Neural cell (in vitro differentiated cells): ENCODE measurements around the gene NRP1. TPM values are rescaled to one million over a fixed set of nuclear protein-coding genes. Genes with fewer than 3 reads are reported as not detected.

ENCODE experiments used
- H2AFZ ChIP-seq: fragments of 200-600, 300-800 bp; sonication (generic), shearing (Covaris generic); 2 replicates; pipeline ENCODE4 v1.6.0; 2014; ENCODE audit warnings: low read depth, mild to moderate bottlenecking, antibody characterized with exemption, low read length, moderate library complexity
- H3F3A ChIP-seq: fragments of 200-600 bp; shearing (Covaris generic); 2 replicates; pipeline ENCODE4 v1.6.1; 2016; ENCODE audit warnings: mild to moderate bottlenecking, moderate library complexity, mixed read lengths, antibody characterized with exemption, low read length; ENCODE audit not compliant: insufficient read depth, poor library complexity, severe bottlenecking
- H3K27ac ChIP-seq: fragments of 200-600, 300-800 bp; sonication (generic), shearing (Covaris generic); 2 replicates; pipeline ENCODE4 v1.5.1; 2014; ENCODE audit warnings: mild to moderate bottlenecking, low read length, moderate library complexity
- H3K27me3 ChIP-seq: fragments of 300-800, 200-600 bp; sonication (generic), shearing (Covaris generic); 2 replicates; pipeline ENCODE4 v1.6.0; 2014; ENCODE audit warnings: mild to moderate bottlenecking, low read depth, low read length, moderate library complexity; ENCODE audit not compliant: insufficient read depth
- H3K36me3 ChIP-seq: fragments of 300-800, 200-600 bp; sonication (generic), shearing (Covaris generic); 2 replicates; pipeline ENCODE4 v1.5.1; 2014; ENCODE audit warnings: mild to moderate bottlenecking, antibody characterized with exemption, low read length, moderate library complexity; ENCODE audit not compliant: insufficient read depth
- H3K4me2 ChIP-seq: fragments of 300-800, 200-600 bp; sonication (generic), shearing (Covaris generic); 2 replicates; pipeline ENCODE4 v1.6.0; 2014; ENCODE audit warnings: mild to moderate bottlenecking, low read length
- H3K4me3 ChIP-seq: fragments of 300-800, 200-600 bp; sonication (generic), shearing (Covaris generic); 2 replicates; pipeline ENCODE4 v1.5.1; 2014; ENCODE audit warnings: mild to moderate bottlenecking, low read length, moderate library complexity
- H3K79me2 ChIP-seq: fragments of 200-600 bp; shearing (Covaris generic); replicated peaks from 2 replicates; pipeline ENCODE4 v1.6.0; 2014; ENCODE audit warnings: mild to moderate bottlenecking, low read length, moderate library complexity; ENCODE audit not compliant: insufficient read depth
- H3K9ac ChIP-seq: fragments of 300-800, 200-600 bp; sonication (generic), shearing (Covaris generic); 2 replicates; pipeline ENCODE4 v1.6.1; 2016; ENCODE audit warnings: mild to moderate bottlenecking, low read length, mixed read lengths
- H3K9me2 ChIP-seq: fragments of 200-600 bp; shearing (Covaris generic); 2 replicates; pipeline ENCODE4 v1.6.1; 2016; ENCODE audit warnings: mild to moderate bottlenecking, low read length, mixed read lengths; ENCODE audit not compliant: insufficient read depth
- H3K9me3 ChIP-seq: fragments of 200-600, 300-800 bp; sonication (generic), shearing (Covaris generic); 2 replicates; pipeline ENCODE4 v1.6.1; 2016; ENCODE audit warnings: mild to moderate bottlenecking, mixed run types, low read length, moderate library complexity, mixed read lengths
- H4K20me1 ChIP-seq: fragments of 200-600 bp; shearing (Covaris generic); 2 replicates; pipeline ENCODE4 v1.6.1; 2016; ENCODE audit warnings: mild to moderate bottlenecking, mixed run types; ENCODE audit not compliant: insufficient read depth
- EP300 ChIP-seq: fragments of 450-650 bp; conservative IDR thresholded peaks from 2 replicates; pipeline ENCODE4 v1.6.1; 2014; ENCODE audit warnings: antibody characterized with exemption, mild to moderate bottlenecking, moderate library complexity; ENCODE audit not compliant: poor library complexity, severe bottlenecking
- EZH2 ChIP-seq: fragments of 200-600, 300-800 bp; shearing (Covaris generic), sonication (generic); IDR thresholded peaks from 2 replicates; pipeline ENCODE4 v1.6.1; 2014; ENCODE audit warnings: antibody characterized with exemption, low read length, borderline replicate concordance, mild to moderate bottlenecking; ENCODE audit not compliant: insufficient read depth, poor library complexity, severe bottlenecking
- MXI1 ChIP-seq: fragments of 450-650 bp; conservative IDR thresholded peaks from 2 replicates; pipeline ENCODE4 v1.6.1; 2014; ENCODE audit warnings: antibody characterized with exemption, mild to moderate bottlenecking; ENCODE audit not compliant: poor library complexity, severe bottlenecking
- POLR2AphosphoS5 ChIP-seq: IDR thresholded peaks from 2 replicates; pipeline ENCODE4 v1.6.1; 2012
- RAD21 ChIP-seq: fragments of 450-650 bp; conservative IDR thresholded peaks from 2 replicates; pipeline ENCODE4 v1.6.1; 2014; ENCODE audit warnings: antibody characterized with exemption, mild to moderate bottlenecking, moderate library complexity
- SMC3 ChIP-seq: fragments of 450-650 bp; conservative IDR thresholded peaks from 2 replicates; pipeline ENCODE4 v1.6.1; 2014; ENCODE audit warnings: antibody characterized with exemption, mild to moderate bottlenecking, moderate library complexity; ENCODE audit not compliant: poor library complexity
- TAF1 ChIP-seq: IDR thresholded peaks from 2 replicates; pipeline ENCODE4 v1.6.1; 2012; ENCODE audit warnings: low read depth
- polyA plus RNA-seq: library from polyadenylated mRNA; depleted of rRNA; stranded (reverse); fragments of >200 nt; gene quantifications from 2 replicates; pipeline ENCODE4 v1.2.3, GENCODE V29; 2014
- TF ChIP-seq, protein P1 (sequence below): IDR thresholded peaks from 2 replicates; pipeline ENCODE4 v1.6.1; 2012; ENCODE audit warnings: borderline replicate concordance
- TF ChIP-seq, protein P2 (sequence below): fragments of 450-650 bp; IDR thresholded peaks from 2 replicates; pipeline ENCODE4 v1.5.1; 2014; ENCODE audit warnings: antibody characterized with exemption, mild to moderate bottlenecking, moderate library complexity; ENCODE audit not compliant: poor library complexity, severe bottlenecking

NRP1 gene
- polyA plus RNA-seq, 1 donor from 2014 or later: 23.2 TPM

DNA sequence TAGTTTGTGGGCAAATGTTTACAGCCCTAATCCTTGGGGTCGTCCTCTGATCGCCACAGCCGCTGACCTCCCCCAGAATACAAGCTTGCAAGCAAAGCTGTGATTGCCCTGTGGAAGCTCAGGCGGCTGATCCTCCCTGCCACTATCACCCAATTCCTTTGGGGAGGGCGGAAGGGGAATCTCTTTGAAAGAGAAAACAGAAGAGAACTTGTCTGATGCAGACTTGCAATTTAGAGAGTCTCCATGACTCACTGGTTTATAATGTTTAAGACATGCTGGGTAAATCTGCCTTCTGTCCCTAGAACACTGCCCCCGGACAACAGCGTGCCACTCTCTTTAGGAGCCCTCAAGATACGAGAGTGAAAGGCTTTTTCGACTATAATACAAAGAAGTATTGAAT lies 75.5 kb downstream of the NRP1 start:
- H3K27me3 ChIP-seq: no peaks in the 10 kb centered on the region
- no peak overlapping the region for H2AFZ ChIP-seq
- TF ChIP-seq POLR2AphosphoS5 (no peak), EZH2 (no peak), TAF1 (no peak), RAD21 (no peak), SMC3 (no peak), MXI1 (no peak), EP300 (no peak)
- TF ChIP-seq, protein P1, sequence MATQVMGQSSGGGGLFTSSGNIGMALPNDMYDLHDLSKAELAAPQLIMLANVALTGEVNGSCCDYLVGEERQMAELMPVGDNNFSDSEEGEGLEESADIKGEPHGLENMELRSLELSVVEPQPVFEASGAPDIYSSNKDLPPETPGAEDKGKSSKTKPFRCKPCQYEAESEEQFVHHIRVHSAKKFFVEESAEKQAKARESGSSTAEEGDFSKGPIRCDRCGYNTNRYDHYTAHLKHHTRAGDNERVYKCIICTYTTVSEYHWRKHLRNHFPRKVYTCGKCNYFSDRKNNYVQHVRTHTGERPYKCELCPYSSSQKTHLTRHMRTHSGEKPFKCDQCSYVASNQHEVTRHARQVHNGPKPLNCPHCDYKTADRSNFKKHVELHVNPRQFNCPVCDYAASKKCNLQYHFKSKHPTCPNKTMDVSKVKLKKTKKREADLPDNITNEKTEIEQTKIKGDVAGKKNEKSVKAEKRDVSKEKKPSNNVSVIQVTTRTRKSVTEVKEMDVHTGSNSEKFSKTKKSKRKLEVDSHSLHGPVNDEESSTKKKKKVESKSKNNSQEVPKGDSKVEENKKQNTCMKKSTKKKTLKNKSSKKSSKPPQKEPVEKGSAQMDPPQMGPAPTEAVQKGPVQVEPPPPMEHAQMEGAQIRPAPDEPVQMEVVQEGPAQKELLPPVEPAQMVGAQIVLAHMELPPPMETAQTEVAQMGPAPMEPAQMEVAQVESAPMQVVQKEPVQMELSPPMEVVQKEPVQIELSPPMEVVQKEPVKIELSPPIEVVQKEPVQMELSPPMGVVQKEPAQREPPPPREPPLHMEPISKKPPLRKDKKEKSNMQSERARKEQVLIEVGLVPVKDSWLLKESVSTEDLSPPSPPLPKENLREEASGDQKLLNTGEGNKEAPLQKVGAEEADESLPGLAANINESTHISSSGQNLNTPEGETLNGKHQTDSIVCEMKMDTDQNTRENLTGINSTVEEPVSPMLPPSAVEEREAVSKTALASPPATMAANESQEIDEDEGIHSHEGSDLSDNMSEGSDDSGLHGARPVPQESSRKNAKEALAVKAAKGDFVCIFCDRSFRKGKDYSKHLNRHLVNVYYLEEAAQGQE: no peak
- TF ChIP-seq, protein P2, sequence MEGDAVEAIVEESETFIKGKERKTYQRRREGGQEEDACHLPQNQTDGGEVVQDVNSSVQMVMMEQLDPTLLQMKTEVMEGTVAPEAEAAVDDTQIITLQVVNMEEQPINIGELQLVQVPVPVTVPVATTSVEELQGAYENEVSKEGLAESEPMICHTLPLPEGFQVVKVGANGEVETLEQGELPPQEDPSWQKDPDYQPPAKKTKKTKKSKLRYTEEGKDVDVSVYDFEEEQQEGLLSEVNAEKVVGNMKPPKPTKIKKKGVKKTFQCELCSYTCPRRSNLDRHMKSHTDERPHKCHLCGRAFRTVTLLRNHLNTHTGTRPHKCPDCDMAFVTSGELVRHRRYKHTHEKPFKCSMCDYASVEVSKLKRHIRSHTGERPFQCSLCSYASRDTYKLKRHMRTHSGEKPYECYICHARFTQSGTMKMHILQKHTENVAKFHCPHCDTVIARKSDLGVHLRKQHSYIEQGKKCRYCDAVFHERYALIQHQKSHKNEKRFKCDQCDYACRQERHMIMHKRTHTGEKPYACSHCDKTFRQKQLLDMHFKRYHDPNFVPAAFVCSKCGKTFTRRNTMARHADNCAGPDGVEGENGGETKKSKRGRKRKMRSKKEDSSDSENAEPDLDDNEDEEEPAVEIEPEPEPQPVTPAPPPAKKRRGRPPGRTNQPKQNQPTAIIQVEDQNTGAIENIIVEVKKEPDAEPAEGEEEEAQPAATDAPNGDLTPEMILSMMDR: no peak
- H3K9me2 ChIP-seq: no peaks in the 10 kb centered on the region
- H3F3A ChIP-seq: no peaks in the 10 kb centered on the region
- H3K4me3 ChIP-seq: no peak overlapping the region
- no peaks in the 10 kb centered on the region for H3K36me3 ChIP-seq
- no peaks in the 10 kb centered on the region for H3K9me3 ChIP-seq
- no peak overlapping the region for H3K27ac ChIP-seq
- H4K20me1 ChIP-seq: no peaks in the 10 kb centered on the region
- no peak overlapping the region for H3K4me2 ChIP-seq
- H3K79me2 ChIP-seq: no peaks in the 10 kb centered on the region
- no peak overlapping the region for H3K9ac ChIP-seq

DNA sequence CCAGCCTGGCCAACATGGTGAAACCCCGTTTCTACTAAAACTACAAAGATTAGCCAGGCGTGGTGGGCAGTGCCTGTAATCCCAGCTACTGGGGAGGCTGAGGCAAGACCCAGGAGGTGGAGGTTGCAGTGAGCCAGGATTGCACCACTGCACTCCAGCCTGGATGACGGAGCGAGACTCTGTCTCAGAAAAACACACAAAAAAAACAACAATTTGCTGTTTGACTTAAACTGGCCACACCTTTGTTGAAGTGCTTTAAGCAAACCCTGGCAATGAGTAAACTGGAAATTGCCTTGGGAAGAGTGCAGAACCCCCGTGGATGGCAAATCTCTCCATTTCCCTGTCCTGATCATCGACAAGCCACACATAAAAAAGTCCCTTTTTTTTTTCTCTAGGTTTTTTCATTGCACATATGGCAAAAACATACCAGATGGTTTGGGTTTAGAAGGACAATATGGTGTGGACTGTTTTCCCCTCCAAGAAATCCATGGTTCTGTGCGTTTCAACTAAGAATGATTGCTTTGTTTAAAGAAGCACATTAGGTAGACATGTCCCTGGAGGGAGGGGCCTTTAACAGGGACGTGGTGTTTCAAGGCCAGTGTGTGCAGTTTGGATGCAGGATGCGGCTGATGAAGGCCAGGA lies 76.9 kb downstream of the NRP1 start:
- no peaks in the 10 kb centered on the region for H3K9me3 ChIP-seq
- no peaks in the 10 kb centered on the region for H4K20me1 ChIP-seq
- H3K4me3 ChIP-seq: no peak overlapping the region
- no peak overlapping the region for H3K9ac ChIP-seq
- no peaks in the 10 kb centered on the region for H3K9me2 ChIP-seq
- TF ChIP-seq SMC3 (no peak), EZH2 (no peak), POLR2AphosphoS5 (no peak), RAD21 (no peak)
- TF ChIP-seq, protein P1: no peak
- TF ChIP-seq, protein P2: no peak
- H3K79me2 ChIP-seq: no peaks in the 10 kb centered on the region
- no peak overlapping the region for H3K27ac ChIP-seq
- H3K27me3 ChIP-seq: no peaks in the 10 kb centered on the region
- no peaks in the 10 kb centered on the region for H3F3A ChIP-seq
- H3K4me2 ChIP-seq: no peak overlapping the region
- no peaks in the 10 kb centered on the region for H3K36me3 ChIP-seq
- H2AFZ ChIP-seq: no peak overlapping the region
